MM.1S (cell line): Measurements from ENCODE around the gene ZCCHC24.
A peak's percentile ranks its signal among the peaks of the same experiment; 100 is the strongest.

Experiments
- DNase-seq: peaks from one replicate; pipeline ENCODE4 v3.0.0-alpha.2; 2015
- H2AFZ ChIP-seq: fragments of 300-600 bp; sonication (generic); 2 replicates; pipeline ENCODE4 v1.6.0; 2016; ENCODE audit warnings: antibody characterized with exemption, low read length
- H3F3A ChIP-seq: fragments of 300-600 bp; sonication (generic); 2 replicates; pipeline ENCODE4 v1.6.1; 2016; ENCODE audit warnings: mild to moderate bottlenecking, antibody characterized with exemption, low read length, moderate library complexity, mixed read lengths; ENCODE audit not compliant: insufficient read depth
- H3K27ac ChIP-seq: fragments of 300-600 bp; sonication (generic); 2 replicates; pipeline ENCODE4 v1.5.1; 2016; ENCODE audit warnings: mild to moderate bottlenecking, low read length
- H3K27me3 ChIP-seq: fragments of 300-600 bp; sonication (generic); replicated peaks from 2 replicates; pipeline ENCODE4 v1.6.0; 2016; ENCODE audit warnings: low read length; ENCODE audit not compliant: insufficient read depth
- H3K36me3 ChIP-seq: fragments of 300-600 bp; sonication (generic); replicated peaks from 2 replicates; pipeline ENCODE4 v1.6.1; 2016; ENCODE audit warnings: mild to moderate bottlenecking, low read length, mixed read lengths; ENCODE audit not compliant: insufficient read depth
- H3K4me1 ChIP-seq: fragments of 300-600 bp; sonication (generic); 2 replicates; pipeline ENCODE4 v1.6.1; 2016; ENCODE audit warnings: low read length, mixed read lengths
- H3K4me2 ChIP-seq: fragments of 300-600 bp; sonication (generic); 2 replicates; pipeline ENCODE4 v1.6.0; 2016; ENCODE audit warnings: low read depth, low read length
- H3K4me3 ChIP-seq: fragments of 300-600 bp; sonication (generic); 2 replicates; pipeline ENCODE4 v1.5.1; 2016; ENCODE audit warnings: low read length, mixed read lengths
- H3K79me2 ChIP-seq: fragments of 300-600 bp; sonication (generic); 2 replicates; pipeline ENCODE4 v1.6.1; 2016; ENCODE audit warnings: mixed run types, low read length, mixed read lengths
- H3K9ac ChIP-seq: fragments of 300-600 bp; sonication (generic); 2 replicates; pipeline ENCODE4 v1.6.1; 2016; ENCODE audit warnings: low read length, mixed read lengths
- H3K9me2 ChIP-seq: fragments of 300-600 bp; sonication (generic); replicated peaks from 2 replicates; pipeline ENCODE4 v1.6.1; 2016; ENCODE audit warnings: mild to moderate bottlenecking, low read length, mixed read lengths; ENCODE audit not compliant: insufficient read depth
- H3K9me3 ChIP-seq: fragments of 300-600 bp; sonication (generic); replicated peaks from 2 replicates; pipeline ENCODE4 v1.6.1; 2016; ENCODE audit warnings: mild to moderate bottlenecking, low read length, mixed read lengths; ENCODE audit not compliant: insufficient read depth
- H4K20me1 ChIP-seq: fragments of 300-600 bp; sonication (generic); 2 replicates; pipeline ENCODE4 v1.6.1; 2016; ENCODE audit warnings: mild to moderate bottlenecking, low read length, moderate library complexity, mixed read lengths; ENCODE audit not compliant: insufficient read depth
- CTCF ChIP-seq: fragments of 300-600 bp; sonication (generic); IDR thresholded peaks from 2 replicates; pipeline ENCODE4 v1.5.1; 2016; ENCODE audit warnings: antibody characterized with exemption, low read length, mixed read lengths
- EZH2 ChIP-seq: fragments of 300-600 bp; sonication (generic); optimal IDR thresholded peaks from 2 replicates; pipeline ENCODE3; 2017; ENCODE audit warnings: low read depth, mild to moderate bottlenecking, antibody characterized with exemption, low read length, mixed read lengths
- EZH2phosphoT487 ChIP-seq: fragments of 300-600 bp; sonication (generic); IDR thresholded peaks from 2 replicates; pipeline ENCODE4 v1.6.1; 2018; ENCODE audit warnings: antibody characterized with exemption, low read length

ZCCHC24 gene

DNA sequence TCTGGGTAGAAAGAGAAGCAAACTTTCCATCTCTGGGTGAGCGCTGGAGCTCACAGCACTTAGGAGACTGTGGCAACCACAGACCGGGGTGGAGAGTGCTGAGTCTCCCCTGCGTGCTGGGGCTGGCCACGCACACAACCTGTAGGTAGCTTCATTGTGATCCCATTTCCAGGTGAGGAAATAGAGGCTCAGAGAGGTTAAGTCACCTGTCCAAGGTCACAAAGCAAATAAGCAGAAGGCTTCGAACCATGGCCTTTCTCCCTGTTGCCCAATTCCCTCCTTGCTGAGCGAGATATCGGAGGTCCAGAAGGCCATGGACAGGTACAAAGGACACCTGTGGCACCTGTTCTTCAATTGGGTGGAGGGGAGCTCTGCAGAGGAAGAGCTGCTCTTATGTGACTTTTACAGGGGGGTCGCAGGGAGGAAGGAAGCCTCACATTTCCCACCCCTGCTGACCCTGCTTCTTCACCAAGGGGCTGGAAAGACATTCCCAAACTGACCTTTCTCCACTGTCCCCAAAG lies 39.4 kb downstream of the ZCCHC24 start:
- Histone ChIP-seq H3K36me3 (no peaks in the 10 kb centered on the region), H3F3A (no peaks in the 10 kb centered on the region), H3K9ac (no peak overlapping the region), H3K27me3 (no peaks in the 10 kb centered on the region), H3K79me2 (no peaks in the 10 kb centered on the region), H4K20me1 (no peaks in the 10 kb centered on the region), H3K9me3 (no peaks in the 10 kb centered on the region), H2AFZ (no peak overlapping the region), H3K4me1 (peaks cover 10% of the 10 kb centered on the region), H3K27ac (no peak overlapping the region), H3K4me2 (no peak overlapping the region), H3K4me3 (no peak overlapping the region), H3K9me2 (no peaks in the 10 kb centered on the region)
- TF ChIP-seq EZH2phosphoT487 = no peak
- TF ChIP-seq EZH2 = no peak
- TF ChIP-seq CTCF = no peak
- DNase-seq = no peak

- Histone ChIP-seq H3K4me3 (no peak overlapping the region), H3K36me3 (no peaks in the 10 kb centered on the region), H4K20me1 (no peaks in the 10 kb centered on the region), H3K27ac (no peak overlapping the region), H3K9me2 (no peaks in the 10 kb centered on the region), H3K4me2 (no peak overlapping the region), H3K4me1 (peaks cover 10% of the 10 kb centered on the region), H3F3A (no peaks in the 10 kb centered on the region), H3K27me3 (no peaks in the 10 kb centered on the region), H3K79me2 (no peaks in the 10 kb centered on the region), H2AFZ (no peak overlapping the region), H3K9ac (no peak overlapping the region), H3K9me3 (no peaks in the 10 kb centered on the region)
- no peak for TF ChIP-seq EZH2
- TF ChIP-seq EZH2phosphoT487 = no peak
- TF ChIP-seq CTCF = no peak
- DNase-seq = peak; percentile 31
Observed at GRCh38 chr10:79405221-79405994, 40.0 kb downstream of the ZCCHC24 start.

GRCh38 chr10:79404690-79405131 lies 40.7 kb downstream of the ZCCHC24 start:
- TF ChIP-seq EZH2phosphoT487 = no peak
- no peak for TF ChIP-seq CTCF
- no peak for TF ChIP-seq EZH2
- Histone ChIP-seq H3K4me3 (no peak overlapping the region), H3K9me3 (no peaks in the 10 kb centered on the region), H3F3A (no peaks in the 10 kb centered on the region), H3K9ac (no peak overlapping the region), H4K20me1 (no peaks in the 10 kb centered on the region), H2AFZ (no peak overlapping the region), H3K27ac (no peak overlapping the region), H3K9me2 (no peaks in the 10 kb centered on the region), H3K4me1 (peaks cover 10% of the 10 kb centered on the region), H3K27me3 (no peaks in the 10 kb centered on the region), H3K79me2 (no peaks in the 10 kb centered on the region), H3K36me3 (no peaks in the 10 kb centered on the region), H3K4me2 (no peak overlapping the region)
- no peak for DNase-seq
